Hepatic stellate cell (primary cell): ENCODE results near the gene CARD8.
A peak's percentile ranks its signal among the peaks of the same experiment; 100 is the strongest.
"Not testable (repeated sequence)": the region's sequence is repeated elsewhere in the genome, so short reads cannot be mapped to it uniquely, and the experiment has no call there.

ENCODE experiments used
- DNase-seq: peaks from one replicate; pipeline ENCODE4 v3.0.0; 2011; ENCODE audit warnings: low spot score

Gene CARD8

GRCh38 chr19:48255376-48256303 lies at the start of gene CARD8:
CARD8 (minus strand) TSS chr19:48255912; CDS start chr19:48241020, 14,892 bp downstream.
- peak; percentile 72 for DNase-seq

GRCh38 chr19:48303866-48304265 lies 48.2 kb upstream of the CARD8 start:
- no peak for DNase-seq

- DNase-seq, result no peak
Observed at GRCh38 chr19:48303367-48303766, 47.7 kb upstream of the CARD8 start.

GRCh38 chr19:48302600-48302959 lies 46.9 kb upstream of the CARD8 start:
- DNase-seq, result no peak

- no peak for DNase-seq
Observed at GRCh38 chr19:48301886-48302599, 46.3 kb upstream of the CARD8 start.

GRCh38 chr19:48297975-48298374 lies 42.3 kb upstream of the CARD8 start:
- no peak for DNase-seq

GRCh38 chr19:48296963-48297734 lies 41.4 kb upstream of the CARD8 start:
- no peak for DNase-seq

- no peak for DNase-seq
Observed at GRCh38 chr19:48295458-48295857, 39.7 kb upstream of the CARD8 start.

- peak; percentile 67 for DNase-seq
Observed at GRCh38 chr19:48292798-48293197, 37.1 kb upstream of the CARD8 start.

GRCh38 chr19:48291489-48291815 lies 35.7 kb upstream of the CARD8 start:
- not testable (repeated sequence) for DNase-seq

- peak; percentile 83 for DNase-seq
Observed at GRCh38 chr19:48290771-48291488, 35.2 kb upstream of the CARD8 start.

- peak; percentile 83 for DNase-seq
Observed at GRCh38 chr19:48290401-48290770, 34.7 kb upstream of the CARD8 start.

- DNase-seq, result no peak
Observed at GRCh38 chr19:48287748-48288147, 32.0 kb upstream of the CARD8 start.

GRCh38 chr19:48284896-48285295 lies 29.2 kb upstream of the CARD8 start:
- DNase-seq, result no peak

GRCh38 chr19:48283908-48284307 lies 28.2 kb upstream of the CARD8 start:
- DNase-seq, result peak; percentile 76

GRCh38 chr19:48279747-48280146 lies 24.0 kb upstream of the CARD8 start:
- DNase-seq, result no peak

- DNase-seq, result no peak
Observed at GRCh38 chr19:48274938-48275337, 19.2 kb upstream of the CARD8 start.

GRCh38 chr19:48274173-48274572 lies 18.5 kb upstream of the CARD8 start:
- peak; percentile 25 for DNase-seq

- DNase-seq, result peak; percentile 25
Observed at GRCh38 chr19:48271531-48272151, 15.9 kb upstream of the CARD8 start.

- DNase-seq, result not testable (repeated sequence)
Observed at GRCh38 chr19:48269617-48270026, 13.9 kb upstream of the CARD8 start.

GRCh38 chr19:48265326-48265725 lies 9.6 kb upstream of the CARD8 start:
- not testable (repeated sequence) for DNase-seq

GRCh38 chr19:48260359-48260714 lies 4.6 kb upstream of the CARD8 start:
- DNase-seq, result not testable (repeated sequence)
